HG03196 (cell line): ENCODE results near the gene SLC1A7.
"Not testable (repeated sequence)": the region's sequence is repeated elsewhere in the genome, so short reads cannot be mapped to it uniquely, and the experiment has no call there.

Source experiments
- ATAC-seq: cut with Tn5 transposase; IDR thresholded peaks from one replicate; pipeline ENCODE4 v1.9.1; 2021; ENCODE audit not compliant: unreplicated experiment

The SLC1A7 gene

GRCh38 chr1:53142226-53142853 lies at the start of gene SLC1A7:
Gene SLC1A7 (minus strand): TSS chr1:53142638. CDS start chr1:53142449, 189 bp downstream.
- no peak for ATAC-seq

GRCh38 chr1:53190210-53190611 lies 47.8 kb upstream of the SLC1A7 start:
- ATAC-seq, result no peak

GRCh38 chr1:53189061-53189460 lies 46.6 kb upstream of the SLC1A7 start:
- ATAC-seq, result no peak

GRCh38 chr1:53188099-53188498 lies 45.7 kb upstream of the SLC1A7 start:
- no peak for ATAC-seq

GRCh38 chr1:53187401-53187800 lies 45.0 kb upstream of the SLC1A7 start:
- ATAC-seq, result no peak

GRCh38 chr1:53186533-53186932 lies 44.1 kb upstream of the SLC1A7 start:
- no peak for ATAC-seq

GRCh38 chr1:53185955-53186297 lies 43.5 kb upstream of the SLC1A7 start:
- ATAC-seq, result not testable (repeated sequence)

GRCh38 chr1:53183095-53183990 lies 40.9 kb upstream of the SLC1A7 start:
- no peak for ATAC-seq

GRCh38 chr1:53182716-53183094 lies 40.3 kb upstream of the SLC1A7 start:
- no peak for ATAC-seq

- no peak for ATAC-seq
Measured at GRCh38 chr1:53182111-53182593, 39.7 kb upstream of the SLC1A7 start.

GRCh38 chr1:53180951-53181350 lies 38.5 kb upstream of the SLC1A7 start:
- no peak for ATAC-seq

GRCh38 chr1:53180226-53180625 lies 37.8 kb upstream of the SLC1A7 start:
- no peak for ATAC-seq

- ATAC-seq, result no peak
Measured at GRCh38 chr1:53176452-53177208, 34.2 kb upstream of the SLC1A7 start.

GRCh38 chr1:53174971-53175913 lies 32.8 kb upstream of the SLC1A7 start:
- ATAC-seq, result no peak

GRCh38 chr1:53172426-53173128 lies 30.1 kb upstream of the SLC1A7 start:
- no peak for ATAC-seq

- ATAC-seq, result no peak
Measured at GRCh38 chr1:53166912-53167311, 24.5 kb upstream of the SLC1A7 start.

- ATAC-seq, result no peak
Measured at GRCh38 chr1:53166366-53166765, 23.9 kb upstream of the SLC1A7 start.

GRCh38 chr1:53165408-53165961 lies 23.0 kb upstream of the SLC1A7 start:
- no peak for ATAC-seq

GRCh38 chr1:53163291-53163768 lies 20.9 kb upstream of the SLC1A7 start:
- ATAC-seq, result no peak
